Putamen (tissue), 1 donor: ENCODE measurements around the gene PDZD2.
"Not testable (repeated sequence)": the region's sequence is repeated elsewhere in the genome, so short reads cannot be mapped to it uniquely, and the experiment has no call there.

Experiments
- DNase-seq: peaks from one replicate; pipeline ENCODE4 v3.0.0-alpha.2; 2016; ENCODE audit warnings: low spot score

PDZD2 gene

GRCh38 chr5:31733371-31733770, 94.4 kb downstream of the PDZD2 start:
- DNase-seq = peak; percentile 95

GRCh38 chr5:31736127-31736526, 97.2 kb downstream of the PDZD2 start:
- DNase-seq = no peak

GRCh38 chr5:31738199-31738598, 99.3 kb downstream of the PDZD2 start:
- DNase-seq = no peak

- peak; percentile 76 for DNase-seq
These were observed 102.6 kb downstream of the PDZD2 start for GRCh38 chr5:31741496-31741895.

- DNase-seq = no peak
These were observed 104.7 kb downstream of the PDZD2 start for GRCh38 chr5:31743678-31744077.

GRCh38 chr5:31748458-31749172, 109.7 kb downstream of the PDZD2 start:
- DNase-seq = peak; percentile 68

- DNase-seq = no peak
These were observed 111.3 kb downstream of the PDZD2 start for GRCh38 chr5:31750215-31750614.

- DNase-seq = peak; percentile 87
These were observed 112.7 kb downstream of the PDZD2 start for GRCh38 chr5:31751610-31752009.

- DNase-seq = no peak
These were observed 114.9 kb downstream of the PDZD2 start for GRCh38 chr5:31753700-31754357.

- DNase-seq = no peak
These were observed 115.4 kb downstream of the PDZD2 start for GRCh38 chr5:31754358-31754704.

- no peak for DNase-seq
These were observed 116.1 kb downstream of the PDZD2 start for GRCh38 chr5:31754741-31755675.

GRCh38 chr5:31755676-31756230, 116.8 kb downstream of the PDZD2 start:
- no peak for DNase-seq

- no peak for DNase-seq
These were observed 118.9 kb downstream of the PDZD2 start for GRCh38 chr5:31757806-31758205.

GRCh38 chr5:31758803-31759425, 120.0 kb downstream of the PDZD2 start:
- DNase-seq = no peak

- no peak for DNase-seq
These were observed 121.0 kb downstream of the PDZD2 start for GRCh38 chr5:31759925-31760324.

- no peak for DNase-seq
These were observed 122.9 kb downstream of the PDZD2 start for GRCh38 chr5:31761877-31762276.

- DNase-seq = no peak
These were observed 124.5 kb downstream of the PDZD2 start for GRCh38 chr5:31763424-31763823.

GRCh38 chr5:31764687-31765086, 125.8 kb downstream of the PDZD2 start:
- DNase-seq = not testable (repeated sequence)

GRCh38 chr5:31767335-31768031, 128.6 kb downstream of the PDZD2 start:
- DNase-seq = no peak

- DNase-seq = no peak
These were observed 129.1 kb downstream of the PDZD2 start for GRCh38 chr5:31768046-31768445.

- no peak for DNase-seq
These were observed 129.9 kb downstream of the PDZD2 start for GRCh38 chr5:31768784-31769183.
